Nephron (organoid): ENCODE results near the gene EPHA4.

Experiments used
- H3K27ac Mint-ChIP-seq, 3 experiments: 2 replicates each; pipeline ENCODE4 v1.8.0; 2020; ENCODE audit warnings: mixed read lengths in 3 of 3, mild to moderate bottlenecking in 2 of 3, moderate library complexity in 1 of 3
- H3K27me3 Mint-ChIP-seq: 2 replicates; pipeline ENCODE4 v1.8.0; 2021; ENCODE audit warnings: low read depth, mild to moderate bottlenecking, moderate library complexity, mixed read lengths
- H3K36me3 Mint-ChIP-seq: 2 replicates; pipeline ENCODE4 v1.8.0; 2020; ENCODE audit warnings: low read depth, mixed read lengths
- H3K4me1 Mint-ChIP-seq: 2 replicates; pipeline ENCODE4 v1.8.0; 2020; ENCODE audit warnings: mixed read lengths
- H3K4me3 Mint-ChIP-seq, 3 experiments: 2 replicates each; pipeline ENCODE4 v1.8.0; 2020; ENCODE audit warnings: mild to moderate bottlenecking in 3 of 3, mixed read lengths in 3 of 3, moderate library complexity in 2 of 3
- H3K9me3 Mint-ChIP-seq: 2 replicates; pipeline ENCODE4 v1.8.0; 2020; ENCODE audit warnings: mixed read lengths
- CTCF ChIP-seq, 3 experiments: fragments of 200-600 bp; sonication (generic); IDR thresholded peaks; one replicate each; pipeline ENCODE4 v1.5.0; 2021; ENCODE audit warnings: antibody characterized with exemption in 3 of 3; ENCODE audit not compliant: unreplicated experiment in 3 of 3

Gene EPHA4

DNA sequence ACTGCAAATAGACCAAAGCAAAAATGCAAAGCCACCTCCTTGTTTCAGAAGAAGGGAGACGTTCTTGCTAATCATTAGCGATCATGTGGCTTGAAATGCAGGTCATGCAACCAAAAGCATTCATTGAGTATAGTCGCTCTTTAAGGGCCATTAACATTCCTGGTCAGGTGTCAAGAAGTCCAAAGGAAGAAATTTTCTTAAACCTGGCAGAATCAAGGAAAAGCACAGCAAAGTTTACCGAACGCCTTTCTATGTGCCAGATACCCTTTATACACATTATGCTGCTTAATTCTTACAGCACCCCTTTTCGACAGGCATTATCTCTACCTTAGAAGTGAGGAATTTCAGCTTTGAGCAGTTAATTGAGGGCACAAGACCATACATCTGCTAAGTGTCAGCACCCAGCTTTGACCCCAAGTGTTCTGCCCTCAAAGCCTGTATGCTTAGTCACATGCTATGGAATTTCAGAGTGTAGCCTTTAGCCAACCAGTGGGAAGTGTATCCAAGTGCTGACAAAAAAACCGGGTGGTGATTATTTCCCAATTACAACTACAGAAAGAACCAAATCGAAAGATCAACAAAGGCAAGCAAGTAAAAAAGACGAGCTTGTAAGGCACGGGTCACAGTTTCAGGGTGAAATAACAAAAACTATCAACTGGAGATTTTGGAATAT lies 70.8 kb downstream of the EPHA4 start:
- H3K4me3 Mint-ChIP-seq, result peak overlapping the region in 1 of 3 experiments; percentile 52
- peaks cover 37% of the 10 kb centered on the region for H3K4me1 Mint-ChIP-seq
- no peaks in the 10 kb centered on the region for H3K9me3 Mint-ChIP-seq
- H3K27ac Mint-ChIP-seq, result peak overlapping the region; percentile 32 to 86 (median 41)
- TF ChIP-seq CTCF (IDR thresholded peaks at IDR 0.05; ENCODE audit: unreplicated experiment in 3 of 3), result no peak
- peaks cover 25% of the 10 kb centered on the region for H3K36me3 Mint-ChIP-seq
- H3K27me3 Mint-ChIP-seq, result no peaks in the 10 kb centered on the region

DNA sequence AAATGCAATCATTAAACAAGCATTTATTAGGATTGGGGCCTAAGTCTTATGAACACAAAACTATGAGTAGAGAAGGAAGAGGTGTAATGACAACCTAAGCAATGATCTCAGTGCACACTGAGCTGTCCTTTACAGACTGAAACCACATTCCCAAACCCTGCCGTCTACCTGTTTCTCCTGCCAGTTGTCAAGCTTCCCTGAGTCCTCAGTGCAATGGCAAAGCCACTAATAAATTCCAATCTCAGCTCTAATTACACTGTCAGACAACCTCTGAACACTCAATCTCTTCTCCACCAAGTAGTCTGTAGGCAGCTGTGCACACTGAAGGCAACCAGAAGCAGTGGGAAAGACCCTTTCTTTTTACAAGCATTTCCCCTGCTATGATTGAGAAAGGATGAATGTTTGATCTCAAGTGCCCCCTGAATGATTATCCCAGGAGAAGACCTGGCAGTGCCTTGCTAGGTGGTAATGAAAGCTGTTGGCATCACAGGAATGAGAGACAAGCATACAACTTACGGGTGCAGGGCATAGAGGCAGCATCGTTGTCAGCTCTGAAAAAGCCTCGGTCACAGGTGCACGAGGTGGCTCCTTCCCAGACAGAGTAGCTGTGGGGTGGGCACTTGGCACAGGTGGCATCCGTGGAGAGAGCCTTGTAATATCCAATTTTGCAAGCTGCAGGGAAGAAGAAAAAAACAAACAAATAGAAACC lies 71.4 kb downstream of the EPHA4 start:
- TF ChIP-seq CTCF (IDR thresholded peaks at IDR 0.05; ENCODE audit: unreplicated experiment in 3 of 3), result no peak
- peak overlapping the region; percentile 32 to 86 (median 41) for H3K27ac Mint-ChIP-seq
- no peaks in the 10 kb centered on the region for H3K27me3 Mint-ChIP-seq
- H3K4me3 Mint-ChIP-seq, result peak overlapping the region in 1 of 3 experiments; percentile 52
- peaks cover 32% of the 10 kb centered on the region for H3K36me3 Mint-ChIP-seq
- H3K9me3 Mint-ChIP-seq, result no peaks in the 10 kb centered on the region
- peaks cover 38% of the 10 kb centered on the region for H3K4me1 Mint-ChIP-seq

GRCh38 chr2:221495731-221496130 lies 76.4 kb downstream of the EPHA4 start:
- Mint-ChIP-seq H3K36me3 (peaks cover 60% of the 10 kb centered on the region), H3K27ac (peak overlapping the region; percentile 42 to 91 (median 51)), H3K9me3 (no peaks in the 10 kb centered on the region), H3K4me1 (peaks cover 51% of the 10 kb centered on the region), H3K27me3 (no peaks in the 10 kb centered on the region), H3K4me3 (peak overlapping the region in 1 of 3 experiments; percentile 9)
- no peak for TF ChIP-seq CTCF (IDR thresholded peaks at IDR 0.05; ENCODE audit: unreplicated experiment in 3 of 3)

- no peaks in the 10 kb centered on the region for H3K27me3 Mint-ChIP-seq
- peaks cover 51% of the 10 kb centered on the region for H3K4me1 Mint-ChIP-seq
- H3K27ac Mint-ChIP-seq, result peak overlapping the region in 2 of 3 experiments; percentile 51 to 91
- H3K4me3 Mint-ChIP-seq, result no peak overlapping the region
- H3K9me3 Mint-ChIP-seq, result no peaks in the 10 kb centered on the region
- no peak for TF ChIP-seq CTCF (IDR thresholded peaks at IDR 0.05; ENCODE audit: unreplicated experiment in 3 of 3)
- H3K36me3 Mint-ChIP-seq, result peaks cover 52% of the 10 kb centered on the region
Observed at GRCh38 chr2:221494556-221494955, 77.5 kb downstream of the EPHA4 start.

- Mint-ChIP-seq H3K27ac (peak overlapping the region in 2 of 3 experiments; percentile 30 to 56), H3K27me3 (no peaks in the 10 kb centered on the region), H3K4me3 (no peak overlapping the region), H3K9me3 (no peaks in the 10 kb centered on the region), H3K4me1 (peaks cover 62% of the 10 kb centered on the region), H3K36me3 (peaks cover 54% of the 10 kb centered on the region)
- TF ChIP-seq CTCF (IDR thresholded peaks at IDR 0.05; ENCODE audit: unreplicated experiment in 3 of 3), result no peak
Observed at GRCh38 chr2:221493391-221493790, 78.7 kb downstream of the EPHA4 start.
